ENCODE results near the gene VSIG1. TPM values are rescaled to one million over a fixed set of nuclear protein-coding genes. Genes with fewer than 3 reads are reported as not detected.

The VSIG1 gene
- total and polyA plus RNA-seq, 10 of the 15 experiments (the other 5 are each of a cell fraction or from before 2014, with no cell fraction given), result 0.04 to 0.08 (median 0.06) TPM; not detected in 7

- Histone ChIP-seq H2AFZ (ENCODE audit: control insufficient read depth, low read depth, low read length) (no peak overlapping the region), H3K36me3 (ENCODE audit: control insufficient read depth in 2 of 2, insufficient read depth in 2 of 2, low read length in 1 of 2) (no peaks in the 10 kb centered on the region), H4K20me1 (ENCODE audit: control insufficient read depth, insufficient read depth) (no peaks in the 10 kb centered on the region), H3K9me3 (replicated peaks; ENCODE audit: control insufficient read depth, insufficient read depth, low read length) (no peaks in the 10 kb centered on the region), H3K4me1 (ENCODE audit: control insufficient read depth, insufficient read depth, low read length) (no peaks in the 10 kb centered on the region), H3K27me3 (replicated peaks in 1 of 2; ENCODE audit: control insufficient read depth in 2 of 2, insufficient read depth in 2 of 2, low read length in 1 of 2) (peaks cover 0 to 3% of the 10 kb centered on the region in 2 experiments; a peak in 1 of 4 replicates), H3K27ac (ENCODE audit: control insufficient read depth, insufficient read depth) (no peak overlapping the region), H3K9ac (ENCODE audit: control insufficient read depth, insufficient read depth, low read length) (no peak overlapping the region), H3K4me3 (no peak overlapping the region), H3K4me2 (ENCODE audit: control insufficient read depth, insufficient read depth) (no peak overlapping the region), H3K79me2 (ENCODE audit: control insufficient read depth, insufficient read depth, low read length) (no peaks in the 10 kb centered on the region)
- ChIA-PET POLR2A (no interaction called here), RAD21 (ENCODE audit: unreplicated experiment) (interaction anchor here (4.1 kb wide), 1 partner anchor 49 kb away, joined by 28 read pairs; no protein-coding TSS in a partner anchor), SMC1A (ENCODE audit: uncharacterized antibody, unreplicated experiment) (interaction anchor here (0.9 to 4.0 kb wide), 3 partner anchors 11 to 50 kb away, joined by 3 to 23 read pairs (median 3); no protein-coding TSS in a partner anchor), CTCF (interaction anchor here (0.7 to 2.1 kb wide), 6 partner anchors 11 to 411 kb away, joined by 3 to 36 read pairs (median 4); no protein-coding TSS in a partner anchor)
- FAIRE-seq (no peak), ATAC-seq (peak; percentile 20; the same call in 2 of the 3 replicates), DNase-seq (ENCODE audit: low read depth, low spot score) (no peak)
- BruUV-seq (replicated peaks), result no TSS peak
- intact Hi-C loops (cut with micrococcal nuclease; ENCODE audit: unreplicated experiment), result no loop called here
- 9% methylated on average over 4 of the region's 4 CpGs for WGBS (ENCODE audit: insufficient coverage, insufficient replicate concordance, low lambda C conversion rate, missing lambda C conversion rate)
- in situ Hi-C loops (cut with MboI), result no loop called here
- TF ChIP-seq SIN3A (IDR thresholded peaks at IDR 0.05; ENCODE audit: low read depth, low read length) (no peak), SIX5 (IDR thresholded peaks at IDR 0.05; ENCODE audit: low read depth, low read length, severe bottlenecking) (no peak), CEBPZ (IDR thresholded peaks at IDR 0.05; ENCODE audit: low read depth, low read length) (no peak), SP1 (IDR thresholded peaks at IDR 0.05; ENCODE audit: low read depth, low read length) (no peak), SMAD1 (IDR thresholded peaks at IDR 0.05; ENCODE audit: low read depth, partially characterized antibody) (no peak), USF2 (IDR thresholded peaks at IDR 0.05; ENCODE audit: borderline replicate concordance, low read depth, low read length) (no peak), ZNF687 (IDR thresholded peaks at IDR 0.05) (no peak), KDM1A (IDR thresholded peaks at IDR 0.05; ENCODE audit: borderline replicate concordance) (no peak), SREBF1 (IDR thresholded peaks at IDR 0.05; ENCODE audit: low read length) (no peak), STAT1 (conservative IDR thresholded peaks at IDR 0.05) (no peak), POLR2AphosphoS2 (IDR thresholded peaks at IDR 0.05; ENCODE audit: low read depth, low read length) (no peak), ZNF274 (IDR thresholded peaks at IDR 0.05; ENCODE audit: insufficient read depth, insufficient read length) (no peak), MYC (IDR thresholded peaks at IDR 0.05; ENCODE audit: insufficient read depth, insufficient read length, insufficient replicate concordance, low read length, severe bottlenecking) (no peak), CTCF (IDR thresholded peaks at IDR 0.05 in 2 of 3, conservative IDR thresholded peaks at IDR 0.05 in 1 of 3; ENCODE audit: control insufficient read depth in 2 of 3, extremely low read depth in 1 of 3, insufficient read depth in 1 of 3, low read depth in 3 of 3, low read length in 3 of 3) (no peak)
Measured at GRCh38 chrX:108070891-108071290, 26.0 kb downstream of the VSIG1 start.

Data from GM12878 (cell line).